GM23338 (cell line): Measurements from ENCODE around the gene PDE4D. TPM values are rescaled to one million over a fixed set of nuclear protein-coding genes. Genes with fewer than 3 reads are reported as not detected.

Experiments
- ATAC-seq: fragments of 200-7000 bp; cut with Tn5 transposase; 3 replicates; pipeline ENCODE4 v1.9.1; 2020
- DNase-seq: peaks from one replicate; pipeline ENCODE4 v3.0.0-alpha.2; 2015; ENCODE audit warnings: low spot score
- H2AFZ ChIP-seq: fragments of 200-600 bp; sonication (generic); 2 replicates; pipeline ENCODE4 v1.8.0; 2016; ENCODE audit warnings: antibody characterized with exemption, mild to moderate bottlenecking, moderate library complexity
- H3F3A ChIP-seq: fragments of 200-600 bp; sonication (generic); replicated peaks from 2 replicates; pipeline ENCODE4 v1.8.0; 2017; ENCODE audit warnings: antibody characterized with exemption, mixed run types, low read depth
- H3K27ac ChIP-seq: fragments of 200-600 bp; sonication (generic); 2 replicates; pipeline ENCODE4 v1.6.1; 2016; ENCODE audit warnings: low read depth
- H3K27me3 ChIP-seq: fragments of 200-600 bp; sonication (generic); 2 replicates; pipeline ENCODE4 v1.8.0; 2016; ENCODE audit warnings: mild to moderate bottlenecking, mixed run types, moderate library complexity; ENCODE audit not compliant: insufficient read depth
- H3K36me3 ChIP-seq: fragments of 200-600 bp; sonication (generic); 2 replicates; pipeline ENCODE4 v1.8.0; 2016; ENCODE audit warnings: mild to moderate bottlenecking; ENCODE audit not compliant: insufficient read depth
- H3K4me1 ChIP-seq: fragments of 200-600 bp; sonication (generic); 2 replicates; pipeline ENCODE4 v1.8.0; 2016; ENCODE audit warnings: mild to moderate bottlenecking, moderate library complexity; ENCODE audit not compliant: insufficient read depth
- H3K4me2 ChIP-seq: fragments of 200-600 bp; sonication (generic); 2 replicates; pipeline ENCODE4 v1.7.1; 2017; ENCODE audit warnings: mixed run types
- H3K4me3 ChIP-seq: fragments of 200-600 bp; sonication (generic); 2 replicates; pipeline ENCODE4 v1.6.1; 2016; ENCODE audit warnings: mixed run types
- H3K79me2 ChIP-seq: fragments of 200-600 bp; sonication (generic); replicated peaks from 2 replicates; pipeline ENCODE4 v1.8.0; 2017; ENCODE audit warnings: mild to moderate bottlenecking; ENCODE audit not compliant: insufficient read depth
- H3K9me2 ChIP-seq: fragments of 200-600 bp; sonication (generic); 2 replicates; pipeline ENCODE4 v1.8.0; 2017; ENCODE audit not compliant: insufficient read depth
- H4K20me1 ChIP-seq: fragments of 200-600 bp; sonication (generic); replicated peaks from 2 replicates; pipeline ENCODE4 v1.8.0; 2017; ENCODE audit warnings: mild to moderate bottlenecking; ENCODE audit not compliant: insufficient read depth
- H3K27ac Mint-ChIP-seq: 2 replicates; pipeline ENCODE4 v1.8.0; 2020; ENCODE audit warnings: inconsistent platforms, mild to moderate bottlenecking, moderate library complexity, mixed read lengths
- H3K27me3 Mint-ChIP-seq: 3 replicates; pipeline ENCODE4 v1.8.0; 2022; ENCODE audit warnings: low read depth, mild to moderate bottlenecking, moderate library complexity, mixed read lengths, inconsistent platforms; ENCODE audit not compliant: insufficient read depth, poor library complexity
- H3K36me3 Mint-ChIP-seq: 3 replicates; pipeline ENCODE4 v1.8.0; 2021; ENCODE audit warnings: low read depth, mild to moderate bottlenecking, inconsistent platforms, moderate library complexity, mixed read lengths
- H3K4me1 Mint-ChIP-seq: 3 replicates; pipeline ENCODE4 v1.8.0; 2020; ENCODE audit warnings: mild to moderate bottlenecking, inconsistent platforms, mixed read lengths
- H3K4me3 Mint-ChIP-seq: 3 replicates; pipeline ENCODE4 v1.8.0; 2021; ENCODE audit warnings: moderate library complexity, mild to moderate bottlenecking, inconsistent platforms, mixed read lengths
- H3K9me3 Mint-ChIP-seq: 3 replicates; pipeline ENCODE4 v1.8.0; 2020; ENCODE audit warnings: moderate library complexity, mild to moderate bottlenecking, inconsistent platforms, mixed read lengths
- CTCF ChIP-seq, 2 experiments: fragments of 200-600 bp in 1 of 2; sonication (generic) in 1 of 2; conservative IDR thresholded peaks; 2 replicates each; pipeline versions ENCODE4 v1.5.1 to v1.6.1; 2016 to 2017; ENCODE audit warnings: antibody characterized with exemption in 2 of 2, low read depth in 2 of 2, mild to moderate bottlenecking in 2 of 2, moderate library complexity in 1 of 2
- ETS1 ChIP-seq: IDR thresholded peaks from 2 replicates; pipeline ENCODE4 v1.6.1; 2016; ENCODE audit warnings: antibody characterized with exemption
- EZH2 ChIP-seq: fragments of 200-600 bp; sonication (generic); IDR thresholded peaks from one replicate; pipeline ENCODE4 v1.8.0; 2017; ENCODE audit warnings: antibody characterized with exemption, mild to moderate bottlenecking, low read depth; ENCODE audit not compliant: unreplicated experiment
- EZH2phosphoT487 ChIP-seq: fragments of 200-600 bp; sonication (generic); IDR thresholded peaks from one replicate; pipeline ENCODE4 v1.8.1; 2018; ENCODE audit warnings: antibody characterized with exemption; ENCODE audit not compliant: unreplicated experiment
- JUNB ChIP-seq: IDR thresholded peaks from one replicate; pipeline ENCODE4 v1.6.1; 2016; ENCODE audit warnings: antibody characterized with exemption; ENCODE audit not compliant: unreplicated experiment
- NANOG ChIP-seq: IDR thresholded peaks from 2 replicates; pipeline ENCODE4 v1.6.1; 2016; ENCODE audit warnings: antibody characterized with exemption, borderline replicate concordance
- POLR2AphosphoS5 ChIP-seq: IDR thresholded peaks from 2 replicates; pipeline ENCODE4 v1.6.1; 2016; ENCODE audit warnings: antibody characterized with exemption, low read depth
- ZNF114 ChIP-seq: fragments of 250-450 bp; sonication (Bioruptor Pico); IDR thresholded peaks from 2 replicates; pipeline ENCODE4 v1.5.0; 2020; ENCODE audit warnings: mild to moderate bottlenecking, moderate library complexity
- ZNF331 ChIP-seq: fragments of 250-450 bp; sonication (Bioruptor Pico); IDR thresholded peaks from 2 replicates; pipeline ENCODE4 v1.5.0; 2020; ENCODE audit warnings: low read depth, mild to moderate bottlenecking, moderate library complexity
- ZNF462 ChIP-seq: fragments of 250-450 bp; sonication (Bioruptor Pico); IDR thresholded peaks from 2 replicates; pipeline ENCODE4 v1.5.0; 2020; ENCODE audit warnings: mild to moderate bottlenecking, moderate library complexity
- polyA plus RNA-seq: library from polyadenylated mRNA; unstranded; fragments of >200 nt; fragmentation: Nextera tagmentation; extraction: Ambion mirVana; gene quantifications from 2 replicates; pipeline ENCODE4 v1.2.1, GENCODE V29; 2016
- total RNA-seq: library from RNA; depleted of rRNA; stranded (reverse); fragments of >200 nt; shearing (Covaris generic); gene quantifications from 2 replicates; pipeline ENCODE4 v1.2.3, GENCODE V29; 2014

The PDE4D gene
- total and polyA plus RNA-seq, 2 experiments from 2014 or later = 2.1 to 4.7 TPM

GRCh38 chr5:59362438-59362837, 531.1 kb downstream of the PDE4D start (continued):
- TF ChIP-seq CTCF (conservative IDR thresholded peaks at IDR 0.05; ENCODE audit: low read depth in 2 of 2) (no peak), JUNB (no peak)

GRCh38 chr5:59361454-59361853, 532.1 kb downstream of the PDE4D start:
- Histone ChIP-seq H3K4me1 (peaks cover 28% of the 10 kb centered on the region), H3K9me2 (no peaks in the 10 kb centered on the region), H3K4me2 (no peak overlapping the region), H3K27me3 (no peaks in the 10 kb centered on the region), H4K20me1 (no peaks in the 10 kb centered on the region), H3K79me2 (no peaks in the 10 kb centered on the region), H3K36me3 (no peaks in the 10 kb centered on the region), H3F3A (no peaks in the 10 kb centered on the region), H3K4me3 (no peak overlapping the region), H3K27ac (no peak overlapping the region), H2AFZ (no peak overlapping the region)
- no peak for DNase-seq
- Mint-ChIP-seq H3K27me3 (peaks cover 2% of the 10 kb centered on the region), H3K36me3 (no peaks in the 10 kb centered on the region), H3K9me3 (no peaks in the 10 kb centered on the region), H3K4me3 (no peak overlapping the region), H3K4me1 (peaks cover 34% of the 10 kb centered on the region), H3K27ac (no peak overlapping the region)
- TF ChIP-seq EZH2phosphoT487 (no peak), ZNF114 (CRISPR knock-in tag) (no peak), ZNF331 (no peak), JUNB (no peak), CTCF (conservative IDR thresholded peaks at IDR 0.05; ENCODE audit: low read depth in 2 of 2) (no peak), POLR2AphosphoS5 (no peak), ETS1 (no peak), EZH2 (no peak), NANOG (no peak), ZNF462 (no peak)
- no peak for ATAC-seq
